Neural progenitor cell (in vitro differentiated cells): ENCODE results near the gene RPS4Y1. TPM values are rescaled to one million over a fixed set of nuclear protein-coding genes. Genes with fewer than 3 reads are reported as not detected.

Experiments
- DNase-seq: peaks from one replicate; pipeline ENCODE4 v3.0.0-alpha.2; 2016; ENCODE audit warnings: low spot score
- H2AFZ ChIP-seq: fragments of 200-600 bp; sonication (generic); replicated peaks from 2 replicates; pipeline ENCODE4 v1.6.1; 2016; ENCODE audit warnings: antibody characterized with exemption
- H3F3A ChIP-seq: fragments of 200-600 bp; sonication (generic); 2 replicates; pipeline ENCODE4 v1.6.1; 2016; ENCODE audit warnings: antibody characterized with exemption, low read depth
- H3K27ac ChIP-seq: fragments of 200-600 bp; sonication (generic); 2 replicates; pipeline ENCODE4 v1.5.1; 2016; ENCODE audit warnings: mild to moderate bottlenecking
- H3K27me3 ChIP-seq: fragments of 200-600 bp; sonication (generic); 2 replicates; pipeline ENCODE4 v1.6.1; 2016; ENCODE audit warnings: mild to moderate bottlenecking, moderate library complexity
- H3K36me3 ChIP-seq: fragments of 200-600 bp; sonication (generic); 2 replicates; pipeline ENCODE4 v1.5.1; 2016
- H3K4me1 ChIP-seq: fragments of 200-600 bp; sonication (generic); 2 replicates; pipeline ENCODE4 v1.6.1; 2016; ENCODE audit warnings: mixed run types
- H3K4me2 ChIP-seq: fragments of 200-600 bp; sonication (generic); 2 replicates; pipeline ENCODE4 v1.6.1; 2016
- H3K4me3 ChIP-seq: fragments of 200-600 bp; sonication (generic); 2 replicates; pipeline ENCODE4 v1.5.1; 2016
- H3K79me2 ChIP-seq: fragments of 200-600 bp; sonication (generic); 2 replicates; pipeline ENCODE4 v1.6.1; 2016; ENCODE audit warnings: low read depth
- H3K9ac ChIP-seq: fragments of 200-600 bp; sonication (generic); 2 replicates; pipeline ENCODE4 v1.6.1; 2016
- H3K9me3 ChIP-seq: fragments of 200-600 bp; sonication (generic); 2 replicates; pipeline ENCODE4 v1.5.1; 2016; ENCODE audit warnings: low read depth
- H4K20me1 ChIP-seq: fragments of 200-600 bp; sonication (generic); 2 replicates; pipeline ENCODE4 v1.6.1; 2016; ENCODE audit warnings: low read depth
- H3K27ac Mint-ChIP-seq: 3 replicates; pipeline ENCODE4 v1.8.0; 2021; ENCODE audit warnings: mixed read lengths
- H3K27me3 Mint-ChIP-seq: 2 replicates; pipeline ENCODE4 v1.8.0; 2022; ENCODE audit warnings: low read depth, mild to moderate bottlenecking, inconsistent platforms, moderate library complexity, mixed read lengths; ENCODE audit not compliant: insufficient read depth
- H3K36me3 Mint-ChIP-seq: 3 replicates; pipeline ENCODE4 v1.8.0; 2021; ENCODE audit warnings: mixed read lengths
- H3K4me1 Mint-ChIP-seq: 3 replicates; pipeline ENCODE4 v1.8.0; 2021; ENCODE audit warnings: mixed read lengths
- H3K4me3 Mint-ChIP-seq: 3 replicates; pipeline ENCODE4 v1.8.0; 2021; ENCODE audit warnings: mild to moderate bottlenecking, moderate library complexity, mixed read lengths
- H3K9me3 Mint-ChIP-seq: 3 replicates; pipeline ENCODE4 v1.8.0; 2020; ENCODE audit warnings: mixed read lengths
- CTCF ChIP-seq: fragments of 200-600 bp; sonication (generic); IDR thresholded peaks from 2 replicates; pipeline ENCODE4 v1.5.1; 2017; ENCODE audit warnings: antibody characterized with exemption, mild to moderate bottlenecking
- EZH2 ChIP-seq: fragments of 200-600 bp; sonication (generic); IDR thresholded peaks from 2 replicates; pipeline ENCODE4 v1.6.1; 2017; ENCODE audit warnings: antibody characterized with exemption, mild to moderate bottlenecking, moderate library complexity
- EZH2phosphoT487 ChIP-seq: fragments of 200-600 bp; sonication (generic); IDR thresholded peaks from 2 replicates; pipeline ENCODE4 v1.6.1; 2017; ENCODE audit warnings: antibody characterized with exemption
- total RNA-seq: library from RNA; depleted of rRNA; stranded (reverse); fragments of >200 nt; gene quantifications from 2 replicates; pipeline ENCODE4 v1.2.3, GENCODE V29; 2015; ENCODE audit warnings: low replicate concordance

Gene RPS4Y1
- total RNA-seq, 1 donor from 2014 or later, result not detected

GRCh38 chrY:2893471-2893870 is 52.1 kb downstream of the RPS4Y1 start:
- H3K79me2 ChIP-seq, result no peaks in the 10 kb centered on the region
- H3K27me3 ChIP-seq, result no peaks in the 10 kb centered on the region
- H3F3A ChIP-seq, result no peaks in the 10 kb centered on the region
- H3K27me3 Mint-ChIP-seq, result no peaks in the 10 kb centered on the region
- no peak overlapping the region for H3K9ac ChIP-seq
- H3K27ac Mint-ChIP-seq, result no peak overlapping the region
- TF ChIP-seq EZH2phosphoT487 (no peak), CTCF (no peak), EZH2 (no peak)
- H2AFZ ChIP-seq, result no peak overlapping the region
- H3K36me3 Mint-ChIP-seq, result no peaks in the 10 kb centered on the region
- no peaks in the 10 kb centered on the region for H3K4me1 ChIP-seq
- no peak overlapping the region for H3K4me3 ChIP-seq
- no peaks in the 10 kb centered on the region for H3K36me3 ChIP-seq
- no peaks in the 10 kb centered on the region for H4K20me1 ChIP-seq
- H3K9me3 Mint-ChIP-seq, result no peaks in the 10 kb centered on the region
- no peak overlapping the region for H3K27ac ChIP-seq
- no peaks in the 10 kb centered on the region for H3K9me3 ChIP-seq
- no peak overlapping the region for H3K4me2 ChIP-seq
- H3K4me1 Mint-ChIP-seq, result no peaks in the 10 kb centered on the region
- DNase-seq, result no peak
- H3K4me3 Mint-ChIP-seq, result no peak overlapping the region

GRCh38 chrY:2896050-2896449 is 54.6 kb downstream of the RPS4Y1 start:
- Histone ChIP-seq H3K79me2 (no peaks in the 10 kb centered on the region), H3K9me3 (no peaks in the 10 kb centered on the region), H2AFZ (no peak overlapping the region), H3K9ac (no peak overlapping the region), H3K4me2 (no peak overlapping the region), H4K20me1 (no peaks in the 10 kb centered on the region), H3F3A (no peaks in the 10 kb centered on the region), H3K27ac (no peak overlapping the region), H3K4me3 (no peak overlapping the region), H3K36me3 (no peaks in the 10 kb centered on the region), H3K27me3 (no peaks in the 10 kb centered on the region), H3K4me1 (no peaks in the 10 kb centered on the region)
- H3K4me1 Mint-ChIP-seq, result no peaks in the 10 kb centered on the region
- H3K9me3 Mint-ChIP-seq, result no peaks in the 10 kb centered on the region
- no peak for TF ChIP-seq EZH2phosphoT487
- TF ChIP-seq EZH2, result no peak
- TF ChIP-seq CTCF, result no peak
- H3K4me3 Mint-ChIP-seq, result no peak overlapping the region
- no peak overlapping the region for H3K27ac Mint-ChIP-seq
- no peaks in the 10 kb centered on the region for H3K27me3 Mint-ChIP-seq
- DNase-seq, result no peak
- H3K36me3 Mint-ChIP-seq, result no peaks in the 10 kb centered on the region

- no peak overlapping the region for H3K4me2 ChIP-seq
- H3K4me3 ChIP-seq, result no peak overlapping the region
- DNase-seq, result no peak
- no peaks in the 10 kb centered on the region for H3K4me1 ChIP-seq
- H3K27me3 Mint-ChIP-seq, result no peaks in the 10 kb centered on the region
- H3K27ac Mint-ChIP-seq, result no peak overlapping the region
- H3K36me3 ChIP-seq, result no peaks in the 10 kb centered on the region
- H3K4me1 Mint-ChIP-seq, result no peaks in the 10 kb centered on the region
- H3F3A ChIP-seq, result no peaks in the 10 kb centered on the region
- TF ChIP-seq EZH2, result no peak
- no peak for TF ChIP-seq EZH2phosphoT487
- TF ChIP-seq CTCF, result no peak
- H3K27ac ChIP-seq, result no peak overlapping the region
- no peak overlapping the region for H3K4me3 Mint-ChIP-seq
- H3K79me2 ChIP-seq, result no peaks in the 10 kb centered on the region
- H3K9me3 ChIP-seq, result no peaks in the 10 kb centered on the region
- no peaks in the 10 kb centered on the region for H3K36me3 Mint-ChIP-seq
- H3K9ac ChIP-seq, result no peak overlapping the region
- no peak overlapping the region for H2AFZ ChIP-seq
- H3K9me3 Mint-ChIP-seq, result no peaks in the 10 kb centered on the region
- no peaks in the 10 kb centered on the region for H4K20me1 ChIP-seq
- H3K27me3 ChIP-seq, result no peaks in the 10 kb centered on the region
Observed at GRCh38 chrY:2907356-2907755, 66.0 kb downstream of the RPS4Y1 start.
